Smooth muscle cell of the coronary artery (primary cell): ENCODE data around the gene RCAN1. TPM values are rescaled to one million over a fixed set of nuclear protein-coding genes. Genes with fewer than 3 reads are reported as not detected.

Experiments
- total RNA-seq: library from RNA; depleted of rRNA; stranded (reverse); fragments of >200 nt; gene quantifications from 2 replicates; pipeline ENCODE4 v1.2.3, GENCODE V29; 2014; ENCODE audit warnings: low replicate concordance

RCAN1 gene
- 28.6 and 78.7 TPM in 2 replicates for total RNA-seq

GRCh38 chr21:34614628-34615486 is at the start of gene RCAN1:
RCAN1 (minus strand) TSS chr21:34615113; CDS start chr21:34615011, 102 bp downstream.

GRCh38 chr21:34511787-34512455 is 103.0 kb downstream of the RCAN1 start, which contains the start of gene KCNE1:
KCNE1 (minus strand) TSS chr21:34512210; CDS start chr21:34449634, 62,576 bp downstream.

Other genes starting within 250 kb of the RCAN1 start
- 2.7 and 5.0 TPM in 2 replicates for gene SMIM11, start 239.6 kb downstream of the RCAN1 start, total RNA-seq
- gene SMIM34, start 191.2 kb downstream of the RCAN1 start, total RNA-seq = not detected in 2 replicates
- gene KCNE1, start 102.9 kb downstream of the RCAN1 start, total RNA-seq = 0.08 and 0.23 TPM in 2 replicates
- 0.23 TPM in 1 of 2 replicates, not detected in the other for gene CLIC6, start 53.9 kb upstream of the RCAN1 start, total RNA-seq